ENCODE results near the gene ING3.

The ING3 gene

GRCh38 chr7:120950539-120951308 lies at the start of gene ING3:
Gene ING3 (plus strand): TSS chr7:120950777. CDS start chr7:120950897, 120 bp downstream.
- peak; percentile 100 for DNase-seq (ENCODE audit: low spot score)

DNA sequence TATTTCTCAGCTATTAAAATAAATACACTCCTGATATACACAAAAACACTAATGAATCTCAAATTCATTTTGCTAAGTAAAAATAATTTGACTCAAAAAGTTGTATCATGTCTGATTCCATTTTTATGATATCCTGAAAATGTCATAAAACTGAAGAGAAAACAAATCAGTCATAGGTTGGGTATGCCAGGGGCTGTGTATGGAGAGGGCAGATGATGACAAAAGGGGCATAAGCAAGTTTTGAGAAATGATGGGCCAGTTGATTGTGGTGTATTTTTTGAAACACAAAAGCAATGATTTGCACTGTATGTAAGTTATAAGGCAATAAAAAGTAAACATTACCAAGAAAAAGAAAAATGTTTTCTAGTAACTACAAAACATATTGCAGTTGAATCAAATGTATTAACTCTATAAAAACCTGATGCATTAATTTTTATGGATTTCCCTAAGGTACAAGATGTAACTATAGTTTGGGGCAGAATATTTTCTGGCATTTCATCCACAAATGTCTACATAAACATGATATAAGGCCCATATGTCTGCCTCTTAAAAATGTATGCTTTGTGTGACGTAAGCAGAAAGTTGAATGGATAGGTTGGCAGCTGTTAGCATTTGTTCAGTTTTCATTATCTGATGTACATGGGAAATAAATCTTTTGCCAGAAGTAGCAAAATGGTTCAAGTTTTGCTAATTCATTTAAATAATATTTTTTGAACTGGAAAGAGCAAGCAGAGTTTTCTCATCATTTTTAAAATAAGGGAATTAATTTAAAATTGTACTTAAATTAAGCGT lies 35.1 kb upstream of the ING3 start:
- no peak for DNase-seq (ENCODE audit: low spot score)

DNA sequence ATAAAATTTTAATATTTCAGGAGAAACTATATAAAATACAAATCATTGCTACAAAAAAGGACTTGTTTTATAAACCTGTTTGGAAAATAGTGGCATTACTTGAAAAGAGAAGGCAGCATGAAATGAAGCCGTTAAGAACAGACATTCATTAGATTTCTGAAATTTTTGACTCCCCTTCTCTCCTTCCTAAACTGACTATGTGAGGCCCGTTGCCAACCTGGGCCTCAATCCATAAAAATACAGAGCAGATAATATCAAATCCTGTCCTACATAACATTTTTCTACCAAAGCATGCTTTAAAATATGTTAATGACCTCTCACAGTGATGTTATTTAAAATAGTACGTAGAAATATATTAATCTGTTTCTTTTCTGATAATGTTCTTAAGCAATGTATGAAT lies 34.5 kb upstream of the ING3 start:
- no peak for DNase-seq (ENCODE audit: low spot score)

DNA sequence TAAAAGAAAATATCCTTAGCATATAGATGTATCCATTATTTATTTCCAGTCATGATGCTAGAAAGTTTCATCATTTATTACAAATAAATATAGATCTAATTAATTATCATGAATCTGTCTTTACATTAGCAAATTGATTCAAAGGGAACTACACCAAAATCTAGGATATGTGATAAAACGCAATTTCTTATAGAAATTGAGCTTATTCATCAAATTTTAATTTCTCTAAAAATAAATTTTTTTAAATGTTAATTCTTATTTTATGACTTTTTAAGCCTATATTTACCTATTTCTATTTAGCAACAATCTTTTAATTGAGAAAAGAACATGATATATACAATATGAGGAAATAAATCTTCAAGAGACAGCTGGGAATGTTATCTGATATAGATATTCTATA lies 34.0 kb upstream of the ING3 start:
- DNase-seq (ENCODE audit: low spot score): no peak

GRCh38 chr7:120919466-120919865 lies 31.1 kb upstream of the ING3 start:
- no peak for DNase-seq (ENCODE audit: low spot score)

DNA sequence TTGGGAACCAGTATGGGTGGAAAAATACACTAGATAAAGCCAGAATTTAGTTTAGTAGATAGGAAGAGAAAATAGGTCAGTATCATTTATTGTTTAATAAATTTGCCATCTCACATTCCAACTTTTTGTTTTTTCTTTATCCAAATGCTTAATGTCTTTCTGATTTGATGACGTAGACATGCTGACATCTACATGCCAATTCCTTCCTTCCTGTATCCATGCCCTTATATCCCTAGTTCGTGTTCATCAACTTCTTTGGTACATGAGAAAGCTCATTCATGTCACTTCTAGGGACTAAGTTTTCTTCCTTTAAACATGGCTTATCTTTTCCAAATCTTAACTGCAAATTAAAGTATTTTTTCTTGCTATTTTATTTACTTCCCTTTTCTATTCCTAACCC lies 30.5 kb upstream of the ING3 start:
- DNase-seq (ENCODE audit: low spot score): no peak

DNA sequence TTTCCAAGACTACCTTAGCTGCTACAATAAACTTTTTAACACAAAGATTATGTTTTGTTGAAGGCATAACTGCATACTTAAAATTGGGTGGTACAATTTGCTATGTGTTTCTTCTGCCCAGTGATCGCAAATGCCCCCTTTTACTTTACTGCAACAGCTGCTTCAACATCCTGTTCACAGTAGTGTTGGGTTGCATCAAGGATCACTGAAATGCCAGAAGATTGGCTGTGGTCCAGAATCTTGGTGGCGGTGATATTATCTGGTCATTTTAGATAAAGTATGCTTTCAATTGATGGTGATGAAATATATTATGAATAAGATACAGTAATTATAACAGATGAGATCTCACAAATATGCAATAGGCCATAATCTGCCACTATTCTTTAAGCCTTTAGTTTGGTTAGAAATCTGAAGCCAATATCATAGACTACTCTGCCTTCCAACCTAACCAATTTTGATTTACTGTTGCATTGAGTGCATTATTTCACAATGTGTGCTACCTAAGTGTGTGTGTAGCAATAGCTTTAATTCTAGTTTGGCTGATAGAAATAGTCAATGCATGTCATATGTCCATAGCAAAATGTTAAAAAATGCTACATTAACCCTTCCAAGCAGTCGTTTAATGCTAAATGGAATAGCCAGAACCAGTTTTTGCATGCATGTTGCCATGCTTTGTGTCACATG lies 29.8 kb upstream of the ING3 start:
- no peak for DNase-seq (ENCODE audit: low spot score)

DNA sequence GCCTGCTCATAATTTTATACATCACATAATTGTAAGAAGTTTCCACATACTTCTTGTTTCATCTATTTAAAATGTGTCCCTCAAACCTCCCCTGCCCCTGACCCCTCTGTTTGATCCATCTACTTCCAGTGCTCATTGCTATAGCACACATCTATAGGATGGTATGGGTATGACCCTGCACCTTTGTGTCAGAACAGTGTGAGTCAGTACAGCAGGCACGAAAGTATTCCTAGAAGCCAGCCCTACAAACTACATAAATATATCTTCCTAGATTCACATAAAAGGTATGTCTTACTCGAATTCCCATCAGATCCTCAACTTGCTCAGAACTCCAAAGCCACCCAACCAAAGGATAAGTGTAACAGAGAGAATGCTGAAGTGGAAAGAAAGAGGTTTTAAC lies 25.7 kb upstream of the ING3 start:
- no peak for DNase-seq (ENCODE audit: low spot score)

DNA sequence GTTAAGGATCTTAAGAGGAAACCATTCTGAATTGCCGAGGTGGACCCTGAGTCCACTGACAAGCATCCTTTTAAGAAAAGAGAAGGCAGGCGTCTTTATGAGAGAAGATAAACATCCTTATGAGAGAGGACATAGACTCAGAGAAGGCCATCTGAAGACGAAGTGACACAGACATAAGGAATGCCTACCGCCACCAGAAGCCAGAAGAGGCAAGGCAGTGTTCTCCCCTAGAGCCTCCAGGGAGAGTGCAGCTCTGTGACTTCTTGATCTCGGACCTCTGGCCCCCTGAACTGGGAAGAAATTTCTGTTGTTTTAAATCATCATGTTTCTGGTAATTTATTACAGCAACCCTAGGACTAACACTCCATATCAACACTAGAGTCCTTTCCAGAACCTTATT lies 25.2 kb upstream of the ING3 start:
- no peak for DNase-seq (ENCODE audit: low spot score)

- DNase-seq (ENCODE audit: low spot score): peak; percentile 42
Observed at GRCh38 chr7:120926943-120927346, 23.6 kb upstream of the ING3 start.

GRCh38 chr7:120927454-120928103 lies 23.0 kb upstream of the ING3 start:
- peak; percentile 27 for DNase-seq (ENCODE audit: low spot score)

- DNase-seq (ENCODE audit: low spot score): no peak
Observed at GRCh38 chr7:120931243-120931642, 19.3 kb upstream of the ING3 start.

DNA sequence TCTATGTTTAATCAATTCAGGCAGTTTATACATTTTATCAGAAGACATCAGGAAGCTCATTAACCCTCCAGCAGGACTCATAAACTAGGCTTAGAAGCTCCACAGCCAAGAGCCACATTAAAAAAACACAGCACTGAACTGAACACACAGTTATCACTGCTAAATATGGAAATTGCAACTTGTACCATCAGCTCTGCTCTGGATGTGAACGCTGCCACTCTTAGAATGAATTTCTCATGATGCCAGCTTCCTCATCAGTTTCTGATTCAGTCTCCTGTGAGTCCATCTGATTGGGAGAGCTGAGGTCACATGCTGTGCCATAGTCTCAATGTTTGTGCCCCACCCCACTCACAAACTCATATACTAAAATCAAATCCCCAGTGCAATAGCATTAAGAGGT lies 17.1 kb upstream of the ING3 start:
- DNase-seq (ENCODE audit: low spot score): no peak

DNA sequence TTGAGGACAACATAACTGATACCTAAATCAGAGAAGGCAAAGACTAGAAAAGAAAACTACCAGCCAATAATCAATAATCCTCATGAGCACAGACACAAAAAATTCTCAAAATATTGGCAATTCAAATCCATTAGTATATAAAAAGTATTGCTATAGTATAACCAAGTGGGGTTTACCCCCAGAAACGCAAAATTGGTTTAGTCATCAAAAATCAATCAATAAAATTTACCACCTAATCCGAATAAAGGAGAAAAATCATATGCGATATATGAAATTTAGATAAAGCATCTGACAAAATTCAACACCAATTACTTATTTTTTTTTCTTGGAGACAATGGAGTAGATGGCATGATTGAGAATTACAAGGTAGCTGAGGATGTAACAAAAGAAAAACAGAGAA lies 11.2 kb upstream of the ING3 start:
- no peak for DNase-seq (ENCODE audit: low spot score)

DNA sequence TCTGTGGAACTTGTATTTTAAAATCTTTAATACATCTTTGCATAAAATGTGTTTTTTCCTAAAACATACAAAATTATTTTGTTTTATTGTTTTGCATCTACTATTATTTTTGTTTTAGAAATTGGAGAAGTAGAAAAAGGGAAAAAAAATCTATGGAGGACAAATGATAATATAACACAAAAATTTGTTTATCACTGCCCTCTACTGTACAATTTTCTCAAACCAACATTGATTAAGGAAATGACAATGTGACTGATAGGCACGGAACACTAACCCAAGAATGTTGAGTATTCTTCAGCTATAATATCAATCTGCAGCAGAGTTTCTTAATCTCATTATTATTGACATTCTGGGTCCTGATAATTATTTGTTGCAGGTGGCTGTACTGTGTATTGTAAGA lies 9.5 kb upstream of the ING3 start:
- peak; percentile 43 for DNase-seq (ENCODE audit: low spot score)

DNA sequence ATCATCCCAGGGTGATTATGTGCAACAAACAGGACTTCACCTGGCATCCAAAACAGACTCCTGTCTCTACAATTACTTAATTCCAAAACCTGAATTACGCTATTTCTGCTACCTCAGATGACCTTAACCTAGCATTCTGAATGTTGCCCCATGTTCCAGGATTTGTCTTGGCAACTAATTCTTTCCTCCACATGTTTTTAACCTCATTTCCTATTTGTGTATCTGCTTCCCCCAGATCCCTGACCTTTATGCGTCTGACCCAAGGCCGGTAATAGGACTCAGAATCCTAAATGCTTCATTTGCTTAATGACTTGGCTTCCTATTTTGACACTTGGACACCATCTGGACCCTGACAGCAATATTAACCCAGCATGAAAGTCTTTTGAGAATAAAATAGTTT lies 8.7 kb upstream of the ING3 start:
- DNase-seq (ENCODE audit: low spot score): no peak

DNA sequence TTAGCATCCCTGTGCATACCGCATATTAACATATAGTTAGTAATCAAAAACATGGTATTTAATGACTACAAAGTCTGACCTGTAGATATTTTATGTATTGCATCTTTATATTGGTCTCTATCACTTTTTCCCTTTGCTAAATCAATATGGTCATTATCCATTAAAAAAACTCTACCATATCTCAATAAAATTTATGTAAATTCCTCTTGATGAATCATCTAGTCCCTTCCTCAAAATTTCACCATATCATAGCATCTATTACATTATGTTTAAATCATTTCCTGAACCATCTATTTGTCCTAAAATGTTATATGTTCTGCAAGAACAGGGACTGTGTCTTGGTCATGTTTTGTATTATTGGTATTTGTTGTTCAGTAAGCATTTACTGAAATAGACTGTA lies 7.7 kb upstream of the ING3 start:
- no peak for DNase-seq (ENCODE audit: low spot score)

GRCh38 chr7:120944826-120945562 lies 5.6 kb upstream of the ING3 start:
- DNase-seq (ENCODE audit: low spot score): peak; percentile 26

DNA sequence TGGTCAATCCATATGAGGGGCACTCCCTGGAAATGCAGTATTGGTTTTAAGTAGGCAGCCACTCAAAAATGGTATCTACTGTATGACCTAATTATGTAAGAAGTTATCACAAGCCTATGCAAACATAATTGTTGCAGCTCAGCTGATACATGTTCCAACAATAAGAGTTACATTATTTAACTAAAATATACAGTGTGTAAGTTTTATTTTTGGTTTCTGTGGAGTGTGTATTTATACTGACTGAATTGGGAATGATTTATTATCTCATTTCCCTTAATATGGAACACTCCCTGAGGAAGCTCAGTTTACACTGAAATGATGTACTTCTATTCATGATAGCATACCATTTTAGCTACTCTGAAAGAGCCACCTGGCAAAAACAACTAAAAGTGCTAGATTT lies 2.6 kb upstream of the ING3 start:
- no peak for DNase-seq (ENCODE audit: low spot score)

- DNase-seq (ENCODE audit: low spot score): no peak
Observed at GRCh38 chr7:120949393-120949911, 1.1 kb upstream of the ING3 start.

GRCh38 chr7:120949998-120950538 lies 509 bp upstream of the ING3 start:
- no peak for DNase-seq (ENCODE audit: low spot score)
